HG03521 (cell line): ENCODE data around the gene MEA1.
"Not testable (repeated sequence)": the region's sequence is repeated elsewhere in the genome, so short reads cannot be mapped to it uniquely, and the experiment has no call there.

Experiments
- ATAC-seq: cut with Tn5 transposase; IDR thresholded peaks from one replicate; pipeline ENCODE4 v1.9.1; 2021; ENCODE audit warnings: mild to moderate bottlenecking, moderate library complexity; ENCODE audit not compliant: unreplicated experiment

MEA1 gene

GRCh38 chr6:43013097-43013842 lies 476 bp downstream of the MEA1 start:
- peak; percentile 1 for ATAC-seq

GRCh38 chr6:43012364-43012763 lies 1.4 kb downstream of the MEA1 start:
- no peak for ATAC-seq

GRCh38 chr6:43011207-43011606 lies 2.5 kb downstream of the MEA1 start:
- no peak for ATAC-seq

- no peak for ATAC-seq
These were observed 4.6 kb downstream of the MEA1 start for GRCh38 chr6:43009124-43009523.

GRCh38 chr6:43007126-43007525 lies 6.6 kb downstream of the MEA1 start:
- no peak for ATAC-seq

GRCh38 chr6:43006251-43006650 lies 7.5 kb downstream of the MEA1 start:
- no peak for ATAC-seq

GRCh38 chr6:43005844-43006243 lies 7.9 kb downstream of the MEA1 start:
- ATAC-seq: no peak

GRCh38 chr6:43001843-43002242 lies 11.9 kb downstream of the MEA1 start:
- no peak for ATAC-seq

- not testable (repeated sequence) for ATAC-seq
These were observed 15.5 kb downstream of the MEA1 start for GRCh38 chr6:42998205-42998604.

- no peak for ATAC-seq
These were observed 17.2 kb downstream of the MEA1 start for GRCh38 chr6:42996513-42996912.

GRCh38 chr6:42993445-42993844 lies 20.3 kb downstream of the MEA1 start:
- ATAC-seq: no peak

GRCh38 chr6:42989923-42990322 lies 23.8 kb downstream of the MEA1 start:
- ATAC-seq: no peak

GRCh38 chr6:42988486-42989020 lies 25.2 kb downstream of the MEA1 start:
- no peak for ATAC-seq

- no peak for ATAC-seq
These were observed 26.0 kb downstream of the MEA1 start for GRCh38 chr6:42987533-42988451.

- no peak for ATAC-seq
These were observed 28.7 kb downstream of the MEA1 start for GRCh38 chr6:42984924-42985475.

- ATAC-seq: peak; percentile 93
These were observed 29.5 kb downstream of the MEA1 start, which contains the start of gene PPP2R5D for GRCh38 chr6:42984001-42984923. Gene PPP2R5D, plus strand, starts transcription at chr6:42984570. Its CDS starts 108 bp downstream, at chr6:42984678.

- ATAC-seq: no peak
These were observed 31.9 kb downstream of the MEA1 start for GRCh38 chr6:42981836-42982235.

GRCh38 chr6:42979523-42980177 lies 34.1 kb downstream of the MEA1 start:
- ATAC-seq: no peak

GRCh38 chr6:42978839-42979522 lies 34.8 kb downstream of the MEA1 start, which contains the start of gene PEX6:
Gene PEX6, minus strand, starts transcription at chr6:42979181. Its CDS starts 31 bp downstream, at chr6:42979150.
- peak; percentile 75 for ATAC-seq
